Measurements from ENCODE around the gene ARSD.
"Not testable (repeated sequence)": the region's sequence is repeated elsewhere in the genome, so short reads cannot be mapped to it uniquely, and the experiment has no call there.

Gene ARSD

DNA sequence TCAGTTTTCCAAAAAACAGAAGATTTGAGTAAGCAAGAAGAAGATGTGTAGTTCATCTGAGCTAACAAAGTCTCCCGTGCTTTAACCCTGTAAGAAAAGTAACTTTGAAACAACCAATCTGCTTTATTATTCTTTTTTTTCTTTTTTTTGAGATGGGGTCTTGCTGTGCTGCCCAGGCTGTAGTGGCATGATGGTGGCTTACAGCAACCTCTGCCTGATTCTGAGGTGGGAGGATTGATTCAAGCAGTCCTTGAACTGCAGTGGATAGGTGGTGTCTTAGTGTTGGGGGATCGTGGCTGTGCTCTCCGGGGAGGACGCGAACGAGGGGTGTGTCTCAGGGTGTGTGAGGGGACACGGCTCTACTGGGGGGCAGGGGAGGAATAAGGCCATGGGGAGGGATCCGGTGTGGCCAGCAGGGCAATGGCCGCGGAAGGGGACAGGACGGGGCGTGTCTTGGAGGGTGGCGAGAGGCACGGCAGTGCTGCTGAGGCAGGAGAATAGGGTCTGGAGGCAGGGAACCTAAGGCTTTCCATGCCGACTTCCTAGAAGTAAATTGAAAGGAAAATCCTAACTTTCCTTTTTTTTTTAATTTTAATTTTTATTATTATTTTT, 2.4 kb downstream of the ARSD start:
- Histone ChIP-seq H3K27ac (ENCODE audit: low read depth, low read length) (no peak overlapping the region), H3K4me3 (ENCODE audit: low read length) (no peak overlapping the region), H3K36me3 (ENCODE audit: control insufficient read depth, insufficient read depth, low read length) (no peaks in the 10 kb centered on the region), H3K4me1 (ENCODE audit: control insufficient read depth, insufficient read depth, low read length) (no peaks in the 10 kb centered on the region), H3K9ac (ENCODE audit: low read length) (no peak overlapping the region), H3K27me3 (ENCODE audit: control insufficient read depth, insufficient read depth, low read length) (no peaks in the 10 kb centered on the region)

DNA sequence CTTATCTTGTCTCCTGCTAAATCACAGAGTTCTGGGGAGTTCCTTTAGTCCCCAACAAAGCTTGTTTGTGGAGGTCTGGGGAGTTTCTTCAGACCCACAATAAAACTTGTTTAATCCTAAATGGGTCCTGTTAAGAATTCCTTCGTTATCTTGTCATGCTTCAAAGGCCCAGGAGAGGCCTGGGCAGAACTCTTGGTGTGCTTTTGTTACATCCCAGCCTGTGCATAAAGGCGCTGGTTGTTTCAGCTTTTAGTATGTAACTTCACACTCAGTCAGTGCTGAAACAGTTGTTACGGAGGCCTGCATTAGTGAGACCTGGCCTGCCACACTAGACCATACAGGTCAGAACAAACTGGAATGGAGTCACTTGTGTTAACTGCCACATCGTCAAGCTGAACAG, 2.9 kb downstream of the ARSD start:
- H3K27ac ChIP-seq (ENCODE audit: low read depth, low read length); H3K4me1 ChIP-seq (ENCODE audit: control insufficient read depth, insufficient read depth, low read length); H3K36me3 ChIP-seq (ENCODE audit: control insufficient read depth, insufficient read depth, low read length); H3K27me3 ChIP-seq (ENCODE audit: control insufficient read depth, insufficient read depth, low read length); H3K9ac ChIP-seq (ENCODE audit: low read length); H3K4me3 ChIP-seq (ENCODE audit: low read length): not testable (repeated sequence)

DNA sequence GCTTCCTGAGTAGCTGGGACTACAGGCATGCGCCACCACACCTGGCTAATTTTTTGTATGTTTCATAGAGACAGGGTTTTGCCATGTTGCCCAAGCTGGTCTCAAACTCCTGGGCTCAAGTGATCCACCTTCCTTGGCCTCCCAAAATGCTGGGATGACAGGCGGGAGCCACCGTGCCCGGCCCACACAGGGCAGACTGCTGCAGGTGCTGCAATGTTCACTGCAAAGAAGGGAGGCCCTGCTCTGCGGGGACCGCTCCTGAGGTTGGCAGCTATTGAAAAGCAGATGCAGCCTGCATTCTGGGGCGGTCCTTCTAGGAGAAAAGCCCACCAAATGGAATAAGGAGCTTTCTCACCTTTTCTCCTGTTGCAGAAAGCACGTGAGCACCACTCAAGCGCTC, 5.0 kb downstream of the ARSD start:
- Histone ChIP-seq H3K27me3 (ENCODE audit: control insufficient read depth, insufficient read depth, low read length) (no peaks in the 10 kb centered on the region), H3K4me1 (ENCODE audit: control insufficient read depth, insufficient read depth, low read length) (no peaks in the 10 kb centered on the region), H3K27ac (ENCODE audit: low read depth, low read length) (no peak overlapping the region), H3K36me3 (ENCODE audit: control insufficient read depth, insufficient read depth, low read length) (peaks cover 7% of the 10 kb centered on the region), H3K9ac (ENCODE audit: low read length) (no peak overlapping the region), H3K4me3 (ENCODE audit: low read length) (no peak overlapping the region)

DNA sequence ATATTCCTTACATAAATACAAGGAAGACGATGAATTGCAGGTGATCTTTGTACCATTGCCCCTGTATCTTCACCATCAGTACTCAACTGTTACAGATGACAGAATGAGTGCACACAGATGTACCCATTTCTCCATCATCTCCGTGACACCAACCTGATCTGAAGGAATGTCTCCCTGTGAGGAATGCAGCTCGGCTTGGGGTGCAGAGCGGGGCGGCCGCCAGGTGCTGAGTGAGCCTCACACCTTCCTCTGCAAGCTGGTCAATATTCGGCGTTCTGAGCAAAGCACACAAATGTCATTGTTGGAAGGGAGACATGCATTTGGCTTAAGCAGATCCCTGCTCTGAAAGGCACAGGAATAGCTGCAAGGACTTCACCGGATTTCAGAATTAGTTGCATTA, 7.4 kb downstream of the ARSD start:
- no peaks in the 10 kb centered on the region for H3K27me3 ChIP-seq (ENCODE audit: control insufficient read depth, insufficient read depth, low read length)
- no peak overlapping the region for H3K9ac ChIP-seq (ENCODE audit: low read length)
- no peak overlapping the region for H3K4me3 ChIP-seq (ENCODE audit: low read length)
- no peak overlapping the region for H3K27ac ChIP-seq (ENCODE audit: low read depth, low read length)
- peaks cover 7% of the 10 kb centered on the region for H3K36me3 ChIP-seq (ENCODE audit: control insufficient read depth, insufficient read depth, low read length)
- H3K4me1 ChIP-seq (ENCODE audit: control insufficient read depth, insufficient read depth, low read length): no peaks in the 10 kb centered on the region

DNA sequence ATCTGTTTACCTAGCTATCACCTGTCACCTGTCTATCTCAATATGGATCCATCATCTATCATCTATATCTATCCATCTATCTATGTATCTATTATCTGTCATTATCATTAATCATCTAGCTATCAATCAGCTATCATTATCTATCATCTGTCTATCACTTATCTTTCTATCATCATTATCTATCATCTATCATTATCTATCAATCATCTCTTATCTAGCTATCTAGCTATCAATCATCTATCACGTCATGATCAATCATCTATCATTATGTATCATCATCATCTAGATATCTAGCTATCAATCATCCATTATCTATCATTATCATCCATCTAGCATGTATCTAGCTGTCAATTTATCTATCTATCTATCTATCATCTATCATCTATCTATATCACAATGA, 7.9 kb downstream of the ARSD start:
- no peak overlapping the region for H3K27ac ChIP-seq (ENCODE audit: low read depth, low read length)
- no peak overlapping the region for H3K9ac ChIP-seq (ENCODE audit: low read length)
- no peak overlapping the region for H3K4me3 ChIP-seq (ENCODE audit: low read length)
- peaks cover 7% of the 10 kb centered on the region for H3K36me3 ChIP-seq (ENCODE audit: control insufficient read depth, insufficient read depth, low read length)
- H3K27me3 ChIP-seq (ENCODE audit: control insufficient read depth, insufficient read depth, low read length): no peaks in the 10 kb centered on the region
- no peaks in the 10 kb centered on the region for H3K4me1 ChIP-seq (ENCODE audit: control insufficient read depth, insufficient read depth, low read length)

DNA sequence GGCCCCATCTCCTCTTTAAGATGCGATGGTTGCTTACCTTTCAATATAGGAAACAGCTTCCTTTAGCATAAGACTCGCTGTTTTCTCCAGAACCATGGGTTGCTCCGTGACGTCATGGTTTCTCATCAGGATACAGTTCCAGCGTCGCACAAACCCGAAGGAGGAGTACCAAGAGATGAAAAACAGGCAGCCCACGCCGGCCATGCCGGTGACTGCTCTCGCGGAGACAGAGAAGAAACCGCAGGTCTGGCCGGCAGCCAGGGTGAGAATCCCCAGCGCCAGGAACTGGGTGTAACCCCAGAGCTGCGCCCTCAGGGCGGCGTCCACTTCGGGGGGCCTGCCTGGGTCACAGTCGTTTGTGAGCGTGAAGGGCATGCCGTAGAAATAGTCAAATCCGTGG, 11.4 kb downstream of the ARSD start:
- Histone ChIP-seq H3K9ac (ENCODE audit: low read length) (no peak overlapping the region), H3K4me1 (ENCODE audit: control insufficient read depth, insufficient read depth, low read length) (no peaks in the 10 kb centered on the region), H3K4me3 (ENCODE audit: low read length) (no peak overlapping the region), H3K27ac (ENCODE audit: low read depth, low read length) (no peak overlapping the region), H3K27me3 (ENCODE audit: control insufficient read depth, insufficient read depth, low read length) (no peaks in the 10 kb centered on the region), H3K36me3 (ENCODE audit: control insufficient read depth, insufficient read depth, low read length) (peaks cover 7% of the 10 kb centered on the region)

DNA sequence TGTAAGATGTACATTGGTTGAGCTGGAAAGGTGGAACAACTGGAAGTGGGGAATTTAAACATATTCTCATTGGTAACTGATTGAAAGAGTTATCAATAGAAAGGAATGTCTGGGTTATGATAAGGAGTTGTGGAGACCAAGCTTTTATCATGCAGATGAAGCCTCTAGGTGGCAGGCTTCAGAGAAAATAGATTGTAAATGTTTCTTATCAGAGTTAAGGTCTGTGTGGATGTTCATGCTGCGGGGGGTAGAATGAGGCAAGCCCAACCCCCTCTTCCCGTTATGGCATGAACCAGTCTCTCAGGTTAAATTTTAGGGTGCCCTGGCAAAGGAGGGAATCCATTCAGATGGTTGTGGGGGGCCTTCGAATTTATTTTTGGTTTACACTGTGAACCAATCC, 16.0 kb downstream of the ARSD start:
- Histone ChIP-seq H3K27me3 (ENCODE audit: control insufficient read depth, insufficient read depth, low read length) (peaks cover 2% of the 10 kb centered on the region), H3K36me3 (ENCODE audit: control insufficient read depth, insufficient read depth, low read length) (no peaks in the 10 kb centered on the region), H3K9ac (ENCODE audit: low read length) (no peak overlapping the region), H3K4me3 (ENCODE audit: low read length) (no peak overlapping the region), H3K4me1 (ENCODE audit: control insufficient read depth, insufficient read depth, low read length) (no peaks in the 10 kb centered on the region), H3K27ac (ENCODE audit: low read depth, low read length) (no peak overlapping the region)

DNA sequence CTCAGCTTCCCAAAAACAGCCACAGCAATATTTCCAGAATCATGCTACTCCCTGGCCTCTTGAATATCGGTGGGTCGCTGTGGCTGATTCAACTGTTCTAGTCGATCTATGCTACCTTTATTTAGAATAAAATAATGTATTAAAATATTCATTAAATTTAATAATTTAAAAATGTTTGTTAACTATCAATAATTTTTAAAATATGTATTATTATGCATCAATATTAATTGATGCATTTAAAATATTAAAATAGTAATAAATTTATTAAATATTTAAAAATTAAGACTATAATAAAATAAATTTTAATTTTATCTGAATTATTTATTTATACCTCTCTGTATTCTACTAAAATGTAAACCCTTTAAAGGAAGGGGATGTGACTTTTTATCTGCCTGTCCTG, 19.0 kb downstream of the ARSD start:
- Histone ChIP-seq H3K4me1 (ENCODE audit: control insufficient read depth, insufficient read depth, low read length) (no peaks in the 10 kb centered on the region), H3K4me3 (ENCODE audit: low read length) (no peak overlapping the region), H3K9ac (ENCODE audit: low read length) (no peak overlapping the region), H3K36me3 (ENCODE audit: control insufficient read depth, insufficient read depth, low read length) (peaks cover 3% of the 10 kb centered on the region), H3K27me3 (ENCODE audit: control insufficient read depth, insufficient read depth, low read length) (peaks cover 2% of the 10 kb centered on the region), H3K27ac (ENCODE audit: low read depth, low read length) (no peak overlapping the region)

DNA sequence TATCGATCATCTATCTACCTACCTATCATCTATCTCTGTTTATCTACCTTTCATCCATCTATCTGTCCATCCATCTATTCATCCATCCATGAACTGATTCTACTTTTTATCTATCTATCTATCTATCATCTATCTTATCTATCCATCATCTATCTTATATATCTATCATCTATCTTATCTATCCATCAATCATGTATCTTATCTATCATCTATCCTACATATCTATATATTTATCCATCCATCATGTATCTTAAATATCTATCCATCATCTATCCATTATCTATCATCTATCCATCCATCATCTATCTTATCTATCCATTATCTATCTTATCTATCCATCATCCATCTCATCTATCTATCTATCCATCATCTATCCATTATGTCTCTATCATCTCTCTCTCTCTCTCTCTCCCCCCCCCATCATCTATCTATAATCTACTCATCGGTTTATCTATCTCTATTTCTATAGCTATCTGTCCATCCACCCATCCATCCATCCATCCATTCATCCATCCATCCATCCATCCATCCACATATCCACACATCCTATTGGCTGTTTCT, 20.9 kb downstream of the ARSD start:
- Histone ChIP-seq H3K27ac (ENCODE audit: low read depth, low read length) (no peak overlapping the region), H3K27me3 (ENCODE audit: control insufficient read depth, insufficient read depth, low read length) (peaks cover 2% of the 10 kb centered on the region), H3K36me3 (ENCODE audit: control insufficient read depth, insufficient read depth, low read length) (peaks cover 3% of the 10 kb centered on the region), H3K9ac (ENCODE audit: low read length) (no peak overlapping the region), H3K4me3 (ENCODE audit: low read length) (no peak overlapping the region), H3K4me1 (ENCODE audit: control insufficient read depth, insufficient read depth, low read length) (no peaks in the 10 kb centered on the region)

DNA sequence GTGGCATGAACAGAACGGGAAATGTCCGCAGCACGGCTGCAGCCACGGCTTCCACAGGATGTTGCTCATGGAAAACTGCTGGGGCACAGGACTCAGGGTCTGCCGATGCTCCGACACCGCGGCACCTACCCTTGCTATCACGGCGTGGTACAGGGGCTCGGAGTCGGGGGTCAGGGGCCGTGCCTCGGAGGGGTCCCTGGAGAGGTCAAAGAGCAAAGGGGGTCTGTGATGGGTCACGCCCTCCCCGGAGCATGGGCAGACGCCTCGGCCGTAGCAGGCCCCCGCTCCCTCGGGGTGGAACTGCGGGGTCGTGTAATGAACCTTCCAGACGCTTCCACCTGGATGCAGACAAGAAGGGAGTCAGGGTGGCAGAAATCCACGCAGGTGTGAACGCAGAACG, 21.8 kb downstream of the ARSD start:
- H3K9ac ChIP-seq (ENCODE audit: low read length): no peak overlapping the region
- H3K4me3 ChIP-seq (ENCODE audit: low read length): no peak overlapping the region
- peaks cover 2% of the 10 kb centered on the region for H3K27me3 ChIP-seq (ENCODE audit: control insufficient read depth, insufficient read depth, low read length)
- no peak overlapping the region for H3K27ac ChIP-seq (ENCODE audit: low read depth, low read length)
- H3K4me1 ChIP-seq (ENCODE audit: control insufficient read depth, insufficient read depth, low read length): no peaks in the 10 kb centered on the region
- peaks cover 3% of the 10 kb centered on the region for H3K36me3 ChIP-seq (ENCODE audit: control insufficient read depth, insufficient read depth, low read length)

DNA sequence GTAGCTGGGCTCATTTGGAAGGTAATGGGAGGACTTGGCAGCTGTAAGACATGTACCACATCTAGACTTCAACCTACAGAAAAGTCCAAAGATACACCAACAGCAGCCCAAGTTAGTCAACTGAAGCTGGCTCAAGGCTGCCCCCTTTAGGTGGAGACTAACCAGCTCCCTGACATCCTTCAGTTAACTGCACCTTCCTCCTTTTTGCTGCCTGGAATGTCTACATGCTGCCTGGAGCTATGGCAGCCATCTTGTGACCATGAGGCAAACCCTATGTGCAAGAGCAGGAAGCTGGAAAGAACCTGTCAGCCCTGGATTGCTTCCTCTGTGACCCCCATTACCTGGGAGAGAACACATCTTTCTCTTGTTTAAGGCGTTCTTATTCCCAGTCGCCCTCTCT, 25.8 kb downstream of the ARSD start:
- Histone ChIP-seq H3K27me3 (ENCODE audit: control insufficient read depth, insufficient read depth, low read length) (no peaks in the 10 kb centered on the region), H3K4me1 (ENCODE audit: control insufficient read depth, insufficient read depth, low read length) (no peaks in the 10 kb centered on the region), H3K9ac (ENCODE audit: low read length) (no peak overlapping the region), H3K36me3 (ENCODE audit: control insufficient read depth, insufficient read depth, low read length) (peaks cover 3% of the 10 kb centered on the region), H3K27ac (ENCODE audit: low read depth, low read length) (no peak overlapping the region), H3K4me3 (ENCODE audit: low read length) (no peak overlapping the region)

DNA sequence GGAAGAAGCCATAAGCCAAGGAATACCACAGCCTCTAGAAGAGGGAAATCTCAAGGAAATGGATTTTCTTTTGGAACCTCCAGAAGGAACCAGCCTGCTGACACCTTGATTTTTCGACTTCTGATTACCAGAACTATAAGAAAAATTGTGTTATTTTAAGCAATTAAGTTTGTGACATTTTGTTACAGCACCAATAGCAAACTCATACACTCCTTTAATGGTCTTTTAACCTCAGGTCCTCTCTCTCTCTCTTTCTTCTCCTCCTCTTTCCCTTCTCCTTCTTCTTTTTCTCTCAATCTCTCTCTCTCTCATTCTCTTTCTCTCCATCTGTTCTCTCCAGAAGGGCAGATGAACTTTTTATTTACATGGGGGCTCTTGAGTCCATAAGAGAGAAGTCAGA, 26.3 kb downstream of the ARSD start:
- Histone ChIP-seq H3K9ac (ENCODE audit: low read length) (no peak overlapping the region), H3K27me3 (ENCODE audit: control insufficient read depth, insufficient read depth, low read length) (no peaks in the 10 kb centered on the region), H3K27ac (ENCODE audit: low read depth, low read length) (no peak overlapping the region), H3K36me3 (ENCODE audit: control insufficient read depth, insufficient read depth, low read length) (peaks cover 3% of the 10 kb centered on the region), H3K4me1 (ENCODE audit: control insufficient read depth, insufficient read depth, low read length) (no peaks in the 10 kb centered on the region), H3K4me3 (ENCODE audit: low read length) (no peak overlapping the region)

DNA sequence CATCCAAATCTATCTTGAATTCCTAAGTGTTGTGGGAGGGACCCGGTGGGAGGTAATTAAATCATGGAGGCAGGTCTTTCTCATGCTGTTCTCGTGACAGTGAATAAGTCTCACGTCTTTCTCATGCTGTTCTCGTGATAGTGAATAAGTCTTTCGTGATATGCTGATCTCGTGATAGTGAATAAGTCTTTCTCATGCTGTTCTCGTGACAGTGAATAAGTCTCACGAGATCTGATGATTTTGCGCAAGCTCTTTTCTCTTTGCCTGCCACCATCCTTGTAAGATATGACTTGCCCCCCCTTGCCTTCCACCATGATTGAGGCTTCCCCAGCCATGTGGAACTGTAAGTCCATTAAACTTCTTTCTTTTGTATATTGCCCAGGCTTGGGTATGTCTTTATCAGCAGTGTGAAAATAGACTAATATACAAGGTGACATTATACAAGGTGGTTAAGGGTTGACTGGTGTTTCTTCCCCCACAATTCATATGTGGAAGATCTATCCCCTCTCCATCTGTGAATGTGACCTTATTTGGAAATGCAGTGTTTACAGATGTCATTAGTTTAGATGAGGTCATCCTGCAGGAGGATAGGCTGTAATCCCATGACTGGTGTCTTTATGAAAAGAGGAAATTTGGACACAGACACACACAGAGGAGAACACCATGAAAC, 27.6 kb downstream of the ARSD start:
- H3K4me1 ChIP-seq (ENCODE audit: control insufficient read depth, insufficient read depth, low read length): no peaks in the 10 kb centered on the region
- H3K36me3 ChIP-seq (ENCODE audit: control insufficient read depth, insufficient read depth, low read length): no peaks in the 10 kb centered on the region
- no peak overlapping the region for H3K4me3 ChIP-seq (ENCODE audit: low read length)
- no peak overlapping the region for H3K9ac ChIP-seq (ENCODE audit: low read length)
- no peaks in the 10 kb centered on the region for H3K27me3 ChIP-seq (ENCODE audit: control insufficient read depth, insufficient read depth, low read length)
- no peak overlapping the region for H3K27ac ChIP-seq (ENCODE audit: low read depth, low read length)

Measured in rectal smooth muscle tissue (tissue), 1 donor.